GM19324 (cell line): ENCODE data around the gene ACSM4.
"Not testable (repeated sequence)": the region's sequence is repeated elsewhere in the genome, so short reads cannot be mapped to it uniquely, and the experiment has no call there.

Experiments used
- ATAC-seq: cut with Tn5 transposase; IDR thresholded peaks from one replicate; pipeline ENCODE4 v1.9.1; 2021; ENCODE audit warnings: mild to moderate bottlenecking, moderate library complexity; ENCODE audit not compliant: unreplicated experiment, low FRiP score

The ACSM4 gene, protein sequence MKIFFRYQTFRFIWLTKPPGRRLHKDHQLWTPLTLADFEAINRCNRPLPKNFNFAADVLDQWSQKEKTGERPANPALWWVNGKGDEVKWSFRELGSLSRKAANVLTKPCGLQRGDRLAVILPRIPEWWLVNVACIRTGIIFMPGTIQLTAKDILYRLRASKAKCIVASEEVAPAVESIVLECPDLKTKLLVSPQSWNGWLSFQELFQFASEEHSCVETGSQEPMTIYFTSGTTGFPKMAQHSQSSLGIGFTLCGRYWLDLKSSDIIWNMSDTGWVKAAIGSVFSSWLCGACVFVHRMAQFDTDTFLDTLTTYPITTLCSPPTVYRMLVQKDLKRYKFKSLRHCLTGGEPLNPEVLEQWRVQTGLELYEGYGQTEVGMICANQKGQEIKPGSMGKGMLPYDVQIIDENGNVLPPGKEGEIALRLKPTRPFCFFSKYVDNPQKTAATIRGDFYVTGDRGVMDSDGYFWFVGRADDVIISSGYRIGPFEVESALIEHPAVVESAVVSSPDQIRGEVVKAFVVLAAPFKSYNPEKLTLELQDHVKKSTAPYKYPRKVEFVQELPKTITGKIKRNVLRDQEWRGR

GRCh38 chr12:7303772-7304171 is at the start of gene ACSM4:
Gene ACSM4 (plus strand): TSS chr12:7304072. CDS start chr12:7304332, 260 bp downstream.
- no peak for ATAC-seq

GRCh38 chr12:7259060-7259459 is 44.8 kb upstream of the ACSM4 start:
- ATAC-seq = no peak

DNA sequence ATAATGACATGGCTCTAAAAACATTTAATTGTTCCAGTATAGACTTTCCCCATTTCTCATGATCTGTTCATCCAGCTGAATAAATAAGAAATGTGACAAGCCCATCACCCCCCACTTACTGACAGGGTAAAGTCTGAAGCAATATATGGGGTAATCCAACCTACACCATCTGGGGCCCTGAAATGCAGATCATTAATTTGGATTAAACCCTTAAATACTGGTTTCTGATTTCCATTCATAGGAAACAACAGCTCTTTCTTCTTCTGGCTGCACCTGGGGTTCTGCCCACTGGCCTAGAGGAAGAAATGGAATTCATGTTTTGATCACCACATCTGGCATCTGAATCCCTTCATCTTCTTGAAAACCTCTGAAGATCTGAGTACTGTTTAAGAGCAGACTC is 39.3 kb upstream of the ACSM4 start:
- no peak for ATAC-seq

- ATAC-seq = no peak
These were observed 38.6 kb upstream of the ACSM4 start for GRCh38 chr12:7265251-7265650.

GRCh38 chr12:7269273-7269672 is 34.6 kb upstream of the ACSM4 start:
- no peak for ATAC-seq

GRCh38 chr12:7271893-7272514 is 31.9 kb upstream of the ACSM4 start:
- ATAC-seq = no peak

GRCh38 chr12:7275482-7275881 is 28.4 kb upstream of the ACSM4 start:
- ATAC-seq = not testable (repeated sequence)

DNA sequence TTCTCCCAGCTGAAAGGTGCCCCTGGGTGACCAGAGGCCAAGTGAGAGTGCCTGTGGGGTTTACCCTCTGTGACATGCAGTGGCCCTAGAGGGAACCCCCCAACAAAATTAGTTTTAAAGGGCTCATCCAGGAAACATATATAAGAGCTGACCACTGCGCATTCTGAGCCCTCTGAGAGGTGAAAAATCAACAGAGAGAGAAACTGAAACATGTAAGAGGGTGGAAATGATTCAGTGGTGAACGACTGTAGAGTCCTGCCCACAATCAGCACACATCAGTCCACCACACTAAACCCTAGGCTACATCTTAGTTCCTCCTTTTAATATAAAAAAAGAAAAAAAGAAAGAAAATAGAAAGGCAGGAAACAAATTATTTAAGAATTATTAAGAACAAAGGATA is 21.0 kb upstream of the ACSM4 start:
- no peak for ATAC-seq

DNA sequence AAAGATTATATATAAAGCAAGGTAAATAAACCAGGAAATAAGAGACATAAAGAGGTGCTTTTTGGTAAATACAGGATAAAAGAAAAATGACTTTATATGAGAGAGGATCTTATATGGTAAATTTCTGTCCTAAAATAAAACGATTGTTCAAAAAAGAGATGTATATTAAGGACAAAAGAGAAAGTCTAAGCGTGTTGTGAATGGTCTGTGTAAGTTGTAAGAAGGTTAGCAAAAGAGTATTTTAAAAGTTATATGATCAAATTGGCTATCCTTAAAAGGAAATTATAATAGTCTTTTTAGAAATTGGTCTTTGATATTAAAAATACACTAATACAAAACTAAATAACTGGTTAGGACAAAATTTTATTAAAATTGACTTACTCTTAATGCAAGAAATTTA is 14.1 kb upstream of the ACSM4 start:
- no peak for ATAC-seq

DNA sequence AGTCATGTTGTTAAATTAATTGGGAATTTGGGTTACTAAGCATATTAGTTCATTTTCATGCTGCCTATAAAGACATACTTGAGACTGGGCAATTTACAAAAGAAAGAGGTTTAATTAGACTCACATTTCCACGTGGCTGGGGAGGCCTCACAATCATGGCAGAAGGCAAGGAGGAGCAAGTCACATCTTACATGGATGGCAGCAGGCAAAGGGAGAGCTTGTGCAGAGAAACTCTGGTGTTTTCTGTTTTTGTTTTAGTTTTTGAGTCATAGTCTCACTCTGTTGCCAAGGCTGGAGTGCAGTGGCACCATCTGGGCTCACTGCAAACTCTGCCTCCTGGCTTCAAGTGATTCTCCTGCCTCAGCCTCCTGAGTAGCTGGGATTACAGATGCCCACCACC is 13.3 kb upstream of the ACSM4 start:
- ATAC-seq = not testable (repeated sequence)

DNA sequence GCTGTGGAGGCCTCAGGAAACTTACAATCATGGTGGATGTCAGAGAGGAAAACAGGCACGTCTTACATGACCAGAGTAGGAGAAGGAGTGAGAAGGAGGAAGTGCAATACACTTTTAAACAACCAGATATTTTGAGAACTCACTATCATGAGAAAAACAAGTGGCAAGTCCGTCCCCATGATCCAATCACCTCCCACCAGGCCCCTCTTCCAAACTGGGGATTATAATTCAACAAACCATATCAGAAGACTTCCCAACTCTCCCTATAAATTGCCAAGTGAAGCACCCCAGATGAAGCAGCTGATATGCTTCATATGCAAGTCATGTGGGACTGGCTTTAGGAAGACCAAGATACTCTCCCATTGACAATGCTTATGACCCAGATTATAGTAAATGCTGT is 11.6 kb upstream of the ACSM4 start:
- no peak for ATAC-seq

DNA sequence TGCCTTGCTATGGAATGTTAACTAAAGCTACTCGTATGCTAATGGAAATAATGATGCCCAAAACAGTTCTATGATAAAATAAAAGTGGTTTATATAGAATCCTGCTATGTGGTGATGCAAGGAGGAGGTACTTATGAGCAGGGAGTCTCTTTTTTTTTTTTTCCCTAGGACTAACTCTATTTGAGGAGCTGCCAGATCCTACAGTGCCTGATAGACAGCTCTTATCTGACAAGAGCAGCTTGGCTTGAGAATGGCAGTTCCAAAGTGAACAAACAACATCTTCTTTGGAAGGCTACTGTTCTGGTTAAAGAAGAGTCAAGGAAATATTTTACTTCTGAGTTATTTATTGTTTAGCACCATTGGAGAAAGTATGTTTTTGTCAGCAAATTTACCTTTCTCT is 10.2 kb upstream of the ACSM4 start:
- no peak for ATAC-seq

GRCh38 chr12:7295529-7295928 is 8.3 kb upstream of the ACSM4 start:
- no peak for ATAC-seq

- no peak for ATAC-seq
These were observed 6.0 kb upstream of the ACSM4 start for GRCh38 chr12:7297865-7298264.

- no peak for ATAC-seq
These were observed 1.4 kb upstream of the ACSM4 start for GRCh38 chr12:7302266-7302986.

GRCh38 chr12:7303230-7303629 is 642 bp upstream of the ACSM4 start:
- ATAC-seq = no peak

GRCh38 chr12:7304456-7304855 is 584 bp downstream of the ACSM4 start:
- no peak for ATAC-seq

GRCh38 chr12:7310070-7310469 is 6.2 kb downstream of the ACSM4 start:
- ATAC-seq = no peak

DNA sequence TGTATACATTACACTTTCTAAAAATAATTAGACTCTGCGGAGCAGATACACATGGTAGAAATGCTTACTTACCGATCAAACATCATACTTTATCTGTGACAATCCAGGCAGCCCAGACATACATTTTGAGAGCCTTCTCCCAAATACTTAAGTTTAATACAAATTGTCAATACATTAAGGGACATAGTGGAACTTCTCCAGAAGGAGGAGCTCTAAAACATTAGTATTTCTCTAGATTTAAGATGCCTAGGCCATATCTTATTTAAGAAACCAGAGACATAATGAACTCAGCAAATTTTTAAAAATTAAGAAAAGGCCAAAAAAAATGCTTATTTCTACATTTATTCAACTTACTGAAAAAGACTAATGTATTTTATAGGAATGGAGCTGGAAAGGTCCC is 16.1 kb downstream of the ACSM4 start:
- no peak for ATAC-seq

- ATAC-seq = no peak
These were observed 17.8 kb downstream of the ACSM4 start for GRCh38 chr12:7321624-7322023.

DNA sequence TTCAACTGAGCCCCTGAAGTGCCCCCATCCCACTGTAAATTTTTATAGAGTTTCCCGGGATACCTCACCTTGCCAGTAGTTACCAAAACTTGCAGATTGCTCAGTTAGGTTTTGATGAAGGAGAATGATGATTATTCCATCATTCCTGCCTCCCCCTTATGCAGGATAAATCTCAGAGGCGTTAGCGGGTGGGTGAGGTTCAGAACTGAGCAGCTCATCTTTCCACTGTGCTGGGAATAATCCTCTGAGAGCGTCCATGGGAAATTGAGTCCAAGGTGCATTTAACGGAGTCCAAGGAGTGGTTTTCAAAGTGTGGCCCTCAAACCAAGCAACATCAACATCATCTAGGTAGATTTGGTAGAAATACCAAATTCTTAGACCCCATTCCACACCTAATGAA is 18.7 kb downstream of the ACSM4 start:
- ATAC-seq = no peak
